Mononuclear cell (primary cell): Measurements from ENCODE around the gene SAMD4A. TPM values are rescaled to one million over a fixed set of nuclear protein-coding genes. Genes with fewer than 3 reads are reported as not detected.

Experiments used
- H3K27me3 ChIP-seq: 2 replicates; pipeline ENCODE4 v1.6.0; 2011; ENCODE audit warnings: low read length, control low read depth; ENCODE audit not compliant: insufficient read depth
- H3K4me1 ChIP-seq: 2 replicates; pipeline ENCODE4 v1.5.1; 2011; ENCODE audit warnings: mild to moderate bottlenecking, low read length, control low read depth; ENCODE audit not compliant: insufficient read depth
- H3K4me3 ChIP-seq: 2 replicates; pipeline ENCODE4 v1.5.1; 2011; ENCODE audit warnings: mild to moderate bottlenecking, low read length, moderate library complexity
- H3K9me3 ChIP-seq: 2 replicates; pipeline ENCODE4 v1.5.1; 2011; ENCODE audit warnings: low read depth, mild to moderate bottlenecking, control low read depth, low read length
- total RNA-seq: library from RNA; depleted of rRNA; stranded (reverse); fragments of >200 nt; gene quantifications from one replicate; pipeline ENCODE4 v1.2.3, GENCODE V29; 2012

The SAMD4A gene
- total RNA-seq, 1 donor: 2.0 TPM

GRCh38 chr14:54711812-54712464, 145.0 kb downstream of the SAMD4A start:
- no peaks in the 10 kb centered on the region for H3K27me3 ChIP-seq
- H3K4me3 ChIP-seq: no peak overlapping the region
- no peaks in the 10 kb centered on the region for H3K9me3 ChIP-seq
- peaks cover 18% of the 10 kb centered on the region for H3K4me1 ChIP-seq

- Histone ChIP-seq H3K4me1 (peaks cover 18% of the 10 kb centered on the region), H3K27me3 (no peaks in the 10 kb centered on the region), H3K4me3 (no peak overlapping the region), H3K9me3 (no peaks in the 10 kb centered on the region)
These were observed 145.7 kb downstream of the SAMD4A start for GRCh38 chr14:54712465-54713200.

- Histone ChIP-seq H3K4me1 (peaks cover 18% of the 10 kb centered on the region), H3K27me3 (no peaks in the 10 kb centered on the region), H3K4me3 (no peak overlapping the region), H3K9me3 (no peaks in the 10 kb centered on the region)
These were observed 146.5 kb downstream of the SAMD4A start for GRCh38 chr14:54713379-54713778.

GRCh38 chr14:54715239-54715638, 148.3 kb downstream of the SAMD4A start:
- H3K27me3 ChIP-seq: no peaks in the 10 kb centered on the region
- no peak overlapping the region for H3K4me3 ChIP-seq
- H3K4me1 ChIP-seq: peaks cover 18% of the 10 kb centered on the region
- no peaks in the 10 kb centered on the region for H3K9me3 ChIP-seq

- Histone ChIP-seq H3K9me3 (no peaks in the 10 kb centered on the region), H3K4me3 (no peak overlapping the region), H3K27me3 (no peaks in the 10 kb centered on the region), H3K4me1 (peaks cover 18% of the 10 kb centered on the region)
These were observed 148.9 kb downstream of the SAMD4A start for GRCh38 chr14:54715811-54716210.

GRCh38 chr14:54716862-54717261, 149.9 kb downstream of the SAMD4A start:
- no peaks in the 10 kb centered on the region for H3K9me3 ChIP-seq
- H3K4me1 ChIP-seq: peaks cover 12% of the 10 kb centered on the region
- no peak overlapping the region for H3K4me3 ChIP-seq
- no peaks in the 10 kb centered on the region for H3K27me3 ChIP-seq

GRCh38 chr14:54718046-54718445, 151.1 kb downstream of the SAMD4A start:
- Histone ChIP-seq H3K27me3 (no peaks in the 10 kb centered on the region), H3K4me3 (no peak overlapping the region), H3K9me3 (no peaks in the 10 kb centered on the region)

GRCh38 chr14:54719406-54719805, 152.5 kb downstream of the SAMD4A start:
- H3K4me1 ChIP-seq: no peaks in the 10 kb centered on the region
- H3K27me3 ChIP-seq: no peaks in the 10 kb centered on the region
- H3K4me3 ChIP-seq: no peak overlapping the region
- no peaks in the 10 kb centered on the region for H3K9me3 ChIP-seq

More at GRCh38 chr14:54718046-54718445, 151.1 kb downstream of the SAMD4A start:
- H3K4me1 ChIP-seq: peaks cover 3% of the 10 kb centered on the region

- no peaks in the 10 kb centered on the region for H3K4me1 ChIP-seq
- H3K9me3 ChIP-seq: no peaks in the 10 kb centered on the region
- H3K27me3 ChIP-seq: no peaks in the 10 kb centered on the region
- H3K4me3 ChIP-seq: no peak overlapping the region
These were observed 156.0 kb downstream of the SAMD4A start for GRCh38 chr14:54722791-54723432.

- no peak overlapping the region for H3K4me3 ChIP-seq
- H3K4me1 ChIP-seq: no peaks in the 10 kb centered on the region
- no peaks in the 10 kb centered on the region for H3K9me3 ChIP-seq
- no peaks in the 10 kb centered on the region for H3K27me3 ChIP-seq
These were observed 157.2 kb downstream of the SAMD4A start for GRCh38 chr14:54724123-54724522.

GRCh38 chr14:54724676-54725325, 157.9 kb downstream of the SAMD4A start:
- H3K4me1 ChIP-seq: no peaks in the 10 kb centered on the region

GRCh38 chr14:54725998-54726397, 159.1 kb downstream of the SAMD4A start:
- Histone ChIP-seq H3K4me1 (peaks cover 8% of the 10 kb centered on the region), H3K27me3 (no peaks in the 10 kb centered on the region), H3K9me3 (no peaks in the 10 kb centered on the region), H3K4me3 (no peak overlapping the region)

More at GRCh38 chr14:54724676-54725325, 157.9 kb downstream of the SAMD4A start:
- no peaks in the 10 kb centered on the region for H3K9me3 ChIP-seq
- H3K27me3 ChIP-seq: no peaks in the 10 kb centered on the region
- no peak overlapping the region for H3K4me3 ChIP-seq

GRCh38 chr14:54727929-54728328, 161.0 kb downstream of the SAMD4A start:
- H3K9me3 ChIP-seq: no peaks in the 10 kb centered on the region
- H3K27me3 ChIP-seq: no peaks in the 10 kb centered on the region
- no peak overlapping the region for H3K4me3 ChIP-seq
- peaks cover 8% of the 10 kb centered on the region for H3K4me1 ChIP-seq

GRCh38 chr14:54728700-54729527, 162.0 kb downstream of the SAMD4A start:
- H3K27me3 ChIP-seq: no peaks in the 10 kb centered on the region
- H3K9me3 ChIP-seq: no peaks in the 10 kb centered on the region
- H3K4me3 ChIP-seq: no peak overlapping the region
- peaks cover 8% of the 10 kb centered on the region for H3K4me1 ChIP-seq
